ENCODE data around the gene MYH13. TPM values are rescaled to one million over a fixed set of nuclear protein-coding genes. Genes with fewer than 3 reads are reported as not detected.

Gene MYH13
- under 1 TPM in 1 of 2 donors, not detected in 1; 0.28 TPM for total RNA-seq

- Histone ChIP-seq H3K27me3 (replicated peaks; ENCODE audit: insufficient read depth) (no peaks in the 10 kb centered on the region), H3K4me3 (no peak within 1 kb of the TSS), H3K36me3 (no peaks in the 10 kb centered on the region), H3K4me1 (replicated peaks) (no peaks in the 10 kb centered on the region), H3K9me3 (no peaks in the 10 kb centered on the region), H3K27ac (no peak within 1 kb of the TSS)
- no peak for DNase-seq (ENCODE audit: low spot score)
- no peak for TF ChIP-seq POLR2AphosphoS5 (IDR thresholded peaks at IDR 0.05)
- TF ChIP-seq POLR2A (IDR thresholded peaks at IDR 0.05) = no peak
- no peak for TF ChIP-seq CTCF (IDR thresholded peaks at IDR 0.05)
- WGBS = 84% methylated on average over 5 of the region's 5 CpGs
- intact Hi-C loops (cut with DNase I) = no loop called here
Measured at GRCh38 chr17:10372906-10373305, at the start of gene MYH13. TSS of gene MYH13 (minus strand) at chr17:10373006. CDS start at chr17:10364530, 8,476 bp downstream.

GRCh38 chr17:10421900-10422542, 49.2 kb upstream of the MYH13 start, which contains the start of gene MYH8:
TSS of gene MYH8 (minus strand) at chr17:10421950. CDS start at chr17:10420227, 1,723 bp downstream.
- H3K4me1 ChIP-seq (replicated peaks) = no peaks in the 10 kb centered on the region
- no peak for DNase-seq (ENCODE audit: low spot score)
- no peak within 1 kb of the TSS for H3K27ac ChIP-seq
- H3K9me3 ChIP-seq = no peaks in the 10 kb centered on the region
- no peaks in the 10 kb centered on the region for H3K27me3 ChIP-seq (replicated peaks; ENCODE audit: insufficient read depth)
- intact Hi-C loops (cut with DNase I) = no loop called here
- H3K36me3 ChIP-seq = no peaks in the 10 kb centered on the region
- no peak for TF ChIP-seq CTCF (IDR thresholded peaks at IDR 0.05)
- no peak for TF ChIP-seq POLR2A (IDR thresholded peaks at IDR 0.05)
- TF ChIP-seq POLR2AphosphoS5 (IDR thresholded peaks at IDR 0.05) = no peak
- WGBS = 96% methylated on average over 7 of the region's 7 CpGs
- no peak within 1 kb of the TSS for H3K4me3 ChIP-seq

GRCh38 chr17:10421211-10421610, 48.4 kb upstream of the MYH13 start:
- no peak for DNase-seq (ENCODE audit: low spot score)
- Histone ChIP-seq H3K36me3 (no peaks in the 10 kb centered on the region), H3K4me3 (no peak overlapping the region), H3K4me1 (replicated peaks) (no peaks in the 10 kb centered on the region), H3K27ac (no peak overlapping the region), H3K27me3 (replicated peaks; ENCODE audit: insufficient read depth) (no peaks in the 10 kb centered on the region), H3K9me3 (no peaks in the 10 kb centered on the region)
- TF ChIP-seq POLR2A (IDR thresholded peaks at IDR 0.05) = no peak
- TF ChIP-seq POLR2AphosphoS5 (IDR thresholded peaks at IDR 0.05) = no peak
- no peak for TF ChIP-seq CTCF (IDR thresholded peaks at IDR 0.05)
- intact Hi-C loops (cut with DNase I) = no loop called here
- 87% methylated on average over 2 of the region's 2 CpGs for WGBS

- 73% methylated on average over 2 of the region's 2 CpGs for WGBS
- TF ChIP-seq POLR2AphosphoS5 (IDR thresholded peaks at IDR 0.05) (no peak), POLR2A (IDR thresholded peaks at IDR 0.05) (no peak), CTCF (IDR thresholded peaks at IDR 0.05) (no peak)
- no peaks in the 10 kb centered on the region for H3K36me3 ChIP-seq
Measured at GRCh38 chr17:10420811-10421210, 48.0 kb upstream of the MYH13 start.

GRCh38 chr17:10417431-10417830, 44.6 kb upstream of the MYH13 start:
- intact Hi-C loops (cut with DNase I) = no loop called here
- Histone ChIP-seq H3K4me1 (replicated peaks) (no peaks in the 10 kb centered on the region), H3K36me3 (no peaks in the 10 kb centered on the region), H3K4me3 (no peak overlapping the region), H3K27me3 (replicated peaks; ENCODE audit: insufficient read depth) (no peaks in the 10 kb centered on the region), H3K27ac (no peak overlapping the region), H3K9me3 (no peaks in the 10 kb centered on the region)
- DNase-seq (ENCODE audit: low spot score) = no peak
- WGBS = 16% methylated on average over 3 of the region's 3 CpGs
- TF ChIP-seq POLR2A (IDR thresholded peaks at IDR 0.05) = no peak
- no peak for TF ChIP-seq POLR2AphosphoS5 (IDR thresholded peaks at IDR 0.05)
- TF ChIP-seq CTCF (IDR thresholded peaks at IDR 0.05) = no peak

More at GRCh38 chr17:10420811-10421210, 48.0 kb upstream of the MYH13 start:
- H3K27ac ChIP-seq = no peak overlapping the region
- intact Hi-C loops (cut with DNase I) = no loop called here
- no peaks in the 10 kb centered on the region for H3K9me3 ChIP-seq
- H3K4me1 ChIP-seq (replicated peaks) = no peaks in the 10 kb centered on the region
- no peak for DNase-seq (ENCODE audit: low spot score)
- H3K27me3 ChIP-seq (replicated peaks; ENCODE audit: insufficient read depth) = no peaks in the 10 kb centered on the region
- H3K4me3 ChIP-seq = no peak overlapping the region
